GM21529 (cell line): Measurements from ENCODE around the gene TTC16.
A peak's percentile ranks its signal among the peaks of the same experiment; 100 is the strongest.
"Not testable (repeated sequence)": the region's sequence is repeated elsewhere in the genome, so short reads cannot be mapped to it uniquely, and the experiment has no call there.

Source experiments
- ATAC-seq: cut with Tn5 transposase; IDR thresholded peaks from one replicate; pipeline ENCODE4 v1.9.1; 2021; ENCODE audit not compliant: unreplicated experiment

TTC16 gene

DNA sequence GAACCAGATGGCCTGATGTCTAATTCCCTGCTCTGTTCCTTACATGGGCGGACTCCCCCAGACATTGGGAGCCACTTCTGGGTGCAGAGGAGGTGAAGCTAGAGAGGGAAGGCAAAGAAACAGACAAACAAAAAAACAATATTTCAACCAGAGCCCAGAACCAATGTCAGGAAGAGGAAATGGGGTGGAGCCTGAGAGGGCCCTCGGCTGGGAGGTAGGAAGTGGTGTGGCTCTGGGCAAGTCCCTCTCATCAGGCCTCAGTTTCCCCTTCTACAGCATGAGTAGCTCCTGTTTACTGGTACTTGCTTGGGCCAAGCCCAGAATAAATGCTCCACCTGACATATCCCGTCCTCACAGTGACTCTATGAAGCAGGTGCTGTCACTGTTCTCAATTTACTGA lies 51.5 kb downstream of the TTC16 start:
- no peak for ATAC-seq

DNA sequence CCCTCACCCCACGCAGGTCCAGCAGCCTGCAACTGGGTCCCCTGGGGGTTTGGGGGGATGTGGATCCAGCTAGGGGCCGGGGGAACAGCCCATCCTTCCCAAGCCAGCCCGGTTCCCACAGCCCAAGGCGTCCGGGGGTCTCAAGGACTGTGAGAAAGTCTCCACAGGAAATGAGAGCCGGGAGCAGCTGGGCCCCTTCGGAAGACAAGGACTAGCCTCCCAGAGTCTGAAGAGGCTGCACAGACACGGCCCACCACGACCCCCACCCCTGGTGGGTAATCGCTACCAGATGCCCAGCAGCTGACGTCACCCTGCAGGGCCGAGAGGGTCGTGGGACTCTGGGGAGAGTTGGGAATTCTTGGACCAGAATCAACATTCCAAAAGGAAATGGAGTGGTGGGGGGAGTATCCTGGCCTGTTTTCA lies 52.0 kb downstream of the TTC16 start:
- no peak for ATAC-seq

DNA sequence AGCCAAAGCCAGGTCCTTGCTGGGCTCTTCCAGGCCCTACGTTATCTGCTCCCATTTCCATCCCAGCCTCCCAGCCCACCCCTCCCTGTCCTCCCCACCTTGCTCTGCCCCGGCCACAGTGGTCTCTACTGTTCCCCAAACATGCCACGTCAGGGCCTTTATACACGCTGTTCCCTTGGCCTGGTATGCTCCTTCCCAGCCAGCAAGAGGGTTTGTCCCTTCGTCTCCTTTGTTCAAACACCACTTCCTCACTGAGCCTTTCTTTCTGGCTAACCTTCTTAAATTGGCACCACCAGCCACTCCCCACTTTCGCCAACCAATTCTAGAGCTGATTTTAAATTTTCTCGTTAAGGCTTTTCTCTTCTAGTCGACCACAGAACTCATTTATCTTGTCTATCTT lies 52.8 kb downstream of the TTC16 start:
- ATAC-seq: no peak

DNA sequence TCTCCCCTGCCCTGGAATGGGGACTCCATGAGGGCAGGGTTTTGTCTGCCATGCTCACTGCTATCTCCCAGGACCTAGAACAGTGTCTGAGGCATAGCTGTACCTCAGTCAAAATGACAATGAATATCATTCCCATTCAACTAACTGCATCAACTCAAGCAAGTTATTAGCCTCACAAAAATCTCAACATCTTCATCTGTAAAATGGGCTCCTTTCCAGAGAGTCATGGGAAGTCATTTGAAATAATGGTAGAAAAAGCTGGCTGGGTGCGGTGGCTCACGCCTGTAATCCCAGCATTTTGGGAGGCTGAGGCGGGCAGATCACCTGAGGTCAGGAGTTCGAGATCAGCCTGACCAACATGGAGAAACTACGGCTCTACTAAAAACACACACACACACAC lies 53.2 kb downstream of the TTC16 start:
- no peak for ATAC-seq

DNA sequence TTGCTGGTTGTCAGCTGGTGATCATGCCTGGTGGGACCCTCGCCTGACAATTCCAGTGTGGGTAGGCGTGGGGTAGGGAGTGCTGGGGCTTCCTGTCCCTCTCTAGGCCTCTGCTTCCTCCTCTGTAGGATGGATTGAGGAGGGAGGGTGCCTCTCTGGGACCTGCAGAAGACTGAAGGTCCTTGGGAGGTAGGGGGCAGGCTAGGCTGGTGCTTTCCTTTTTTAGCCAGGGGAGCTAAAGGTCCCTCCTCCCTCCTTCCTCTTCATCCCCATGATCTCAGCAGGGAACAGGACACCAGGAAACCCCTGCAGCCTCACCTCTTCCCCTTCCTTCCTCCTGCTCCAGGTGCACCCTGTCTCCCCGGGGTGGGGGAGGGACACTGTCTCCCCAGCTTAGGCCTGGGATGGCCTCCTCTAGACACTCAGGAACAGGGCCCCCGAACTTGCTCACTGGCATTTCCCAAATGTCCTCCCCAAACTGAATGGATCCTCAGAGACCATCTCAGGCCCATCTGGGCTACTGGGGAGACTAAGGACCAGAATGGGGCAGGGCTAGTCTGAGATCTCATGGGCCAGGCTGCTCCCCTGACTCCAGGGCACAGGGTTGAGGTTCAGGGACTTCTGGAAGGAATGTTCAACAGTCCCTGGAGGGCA lies 54.2 kb downstream of the TTC16 start:
- no peak for ATAC-seq

DNA sequence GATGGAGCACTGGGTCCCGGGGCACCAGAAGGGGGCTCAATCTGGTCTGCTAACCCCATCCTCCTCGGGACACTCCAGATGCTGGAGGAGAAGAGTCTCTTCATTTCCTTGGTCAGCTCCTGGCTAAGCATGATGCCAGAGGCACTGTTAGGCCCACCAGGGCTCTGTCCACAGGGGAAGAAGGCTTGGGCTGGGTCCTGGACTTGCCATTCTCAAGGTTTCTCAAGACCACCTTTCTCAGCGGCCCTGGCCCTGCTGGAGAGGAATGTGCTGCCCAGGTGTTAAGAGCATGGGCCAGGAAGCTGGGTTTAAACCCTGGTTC lies 54.7 kb downstream of the TTC16 start:
- ATAC-seq: no peak

DNA sequence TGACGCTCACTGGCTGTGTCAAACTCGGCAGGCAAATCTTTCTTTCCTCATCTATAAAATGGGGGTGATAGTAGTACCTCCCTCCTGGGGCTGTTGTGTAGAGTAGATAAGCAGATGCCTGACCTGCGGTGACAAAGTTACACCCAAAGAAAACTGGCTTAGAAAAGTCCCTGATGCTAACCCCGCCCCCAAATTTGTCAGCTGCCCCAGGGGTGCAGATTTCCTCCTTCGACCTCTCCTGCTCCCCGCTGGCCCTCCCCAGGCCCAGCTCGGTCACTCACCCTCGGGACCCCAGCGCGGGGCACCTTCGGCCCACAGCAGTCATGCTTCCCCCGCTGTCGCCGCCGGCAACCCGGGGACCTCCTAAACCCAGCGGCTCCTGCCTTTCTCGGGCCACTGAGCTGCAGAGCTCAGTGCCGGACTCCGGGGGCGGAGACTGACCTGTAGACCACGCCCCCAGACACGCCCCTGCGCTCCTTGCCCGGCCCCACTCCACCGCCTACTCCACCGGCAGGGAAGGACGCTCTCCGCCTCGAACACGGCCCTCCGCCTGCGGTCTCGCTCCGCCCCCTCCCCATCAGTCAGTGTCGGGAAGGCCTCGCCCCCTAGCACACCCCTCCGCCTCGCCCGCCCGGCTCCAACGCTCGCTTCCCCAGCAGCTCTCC lies 55.2 kb downstream of the TTC16 start:
- ATAC-seq: peak; percentile 91

DNA sequence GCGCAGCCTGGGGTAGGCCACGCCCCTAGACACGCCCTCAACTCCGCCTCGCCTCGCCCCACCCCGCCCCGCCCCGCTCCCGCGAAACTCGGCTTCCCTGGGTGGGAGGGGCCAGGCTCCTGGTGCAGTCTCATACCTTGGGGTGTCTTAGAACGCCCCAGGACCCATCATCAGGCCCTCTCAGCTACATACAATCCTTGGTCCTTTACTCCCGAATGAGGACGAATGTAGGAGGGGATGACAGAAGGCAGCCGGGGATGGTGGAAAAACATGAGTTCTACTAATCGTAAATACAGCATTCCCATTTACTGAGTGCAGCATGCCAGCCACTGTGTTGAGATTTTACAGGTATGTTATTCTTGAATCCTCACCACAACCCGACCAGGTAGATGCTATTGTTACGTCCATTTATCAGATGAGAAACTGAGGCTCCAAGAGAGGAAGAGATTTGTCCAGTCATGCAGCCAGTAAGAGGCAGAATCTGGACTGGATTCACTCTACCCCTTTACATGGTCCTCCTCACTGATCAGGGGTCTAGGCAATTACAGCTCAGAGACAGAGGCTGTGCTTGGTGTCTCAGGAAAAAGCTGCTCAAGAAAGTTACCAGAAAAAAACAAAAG lies 55.8 kb downstream of the TTC16 start:
- ATAC-seq: no peak

DNA sequence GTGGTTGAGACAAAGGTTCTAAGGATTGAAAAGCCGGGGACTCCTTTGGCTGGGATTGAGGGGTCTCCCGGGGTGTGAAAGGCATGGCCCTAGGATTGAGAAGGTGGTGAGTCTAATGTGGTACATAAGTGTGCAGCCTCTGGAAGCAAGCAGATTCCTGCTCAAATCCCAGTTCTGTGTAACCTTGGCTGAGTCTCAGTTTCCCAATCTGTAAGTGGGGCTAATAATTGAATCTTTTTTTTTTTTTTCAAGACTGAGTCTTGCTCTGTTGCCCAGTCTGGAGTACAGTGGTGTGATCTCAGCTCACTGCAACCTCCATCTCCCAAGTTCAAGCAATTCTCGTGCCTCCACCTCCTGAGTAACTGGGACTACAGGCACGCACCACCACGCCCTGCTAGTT lies 56.7 kb downstream of the TTC16 start:
- ATAC-seq: no peak

DNA sequence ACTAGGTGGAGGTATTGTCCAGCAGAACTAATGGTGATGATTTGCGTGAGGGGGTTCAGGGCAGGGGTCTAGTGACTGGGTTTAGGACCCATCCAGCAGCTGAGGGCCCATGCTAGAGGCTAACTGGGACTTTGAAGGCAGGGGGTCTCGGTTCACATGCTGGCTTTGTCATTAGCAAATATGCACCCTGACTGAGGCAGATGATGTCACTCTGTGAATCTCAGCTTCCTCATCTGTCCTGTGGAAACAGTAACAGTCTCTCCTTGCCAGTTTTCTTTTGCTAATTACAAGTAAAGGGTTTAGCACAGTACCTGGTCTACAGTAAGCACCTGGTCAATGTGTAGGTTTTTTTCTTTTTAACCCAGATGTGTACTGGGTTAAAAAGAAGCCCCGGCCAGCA lies 57.4 kb downstream of the TTC16 start:
- ATAC-seq: no peak

DNA sequence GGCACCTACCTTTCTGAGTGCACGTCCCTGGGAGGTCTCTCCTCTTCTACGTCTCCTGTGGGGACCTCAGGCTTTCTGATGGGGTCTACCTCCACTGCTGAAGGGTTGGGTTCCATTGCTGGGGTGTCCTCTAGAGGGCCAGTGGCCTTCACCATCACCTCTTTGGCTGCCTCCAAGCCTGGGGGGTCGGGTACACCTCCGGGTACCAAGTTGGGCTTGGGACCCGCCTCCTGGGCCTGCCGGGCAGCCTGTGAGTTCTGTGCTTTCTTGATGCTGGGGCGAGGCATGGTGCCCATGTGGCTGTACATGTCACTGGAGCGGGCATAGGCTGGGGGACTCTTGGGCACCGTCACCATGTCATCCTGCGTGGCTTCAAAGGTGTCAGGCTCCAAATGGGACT lies 58.1 kb downstream of the TTC16 start:
- ATAC-seq: no peak

DNA sequence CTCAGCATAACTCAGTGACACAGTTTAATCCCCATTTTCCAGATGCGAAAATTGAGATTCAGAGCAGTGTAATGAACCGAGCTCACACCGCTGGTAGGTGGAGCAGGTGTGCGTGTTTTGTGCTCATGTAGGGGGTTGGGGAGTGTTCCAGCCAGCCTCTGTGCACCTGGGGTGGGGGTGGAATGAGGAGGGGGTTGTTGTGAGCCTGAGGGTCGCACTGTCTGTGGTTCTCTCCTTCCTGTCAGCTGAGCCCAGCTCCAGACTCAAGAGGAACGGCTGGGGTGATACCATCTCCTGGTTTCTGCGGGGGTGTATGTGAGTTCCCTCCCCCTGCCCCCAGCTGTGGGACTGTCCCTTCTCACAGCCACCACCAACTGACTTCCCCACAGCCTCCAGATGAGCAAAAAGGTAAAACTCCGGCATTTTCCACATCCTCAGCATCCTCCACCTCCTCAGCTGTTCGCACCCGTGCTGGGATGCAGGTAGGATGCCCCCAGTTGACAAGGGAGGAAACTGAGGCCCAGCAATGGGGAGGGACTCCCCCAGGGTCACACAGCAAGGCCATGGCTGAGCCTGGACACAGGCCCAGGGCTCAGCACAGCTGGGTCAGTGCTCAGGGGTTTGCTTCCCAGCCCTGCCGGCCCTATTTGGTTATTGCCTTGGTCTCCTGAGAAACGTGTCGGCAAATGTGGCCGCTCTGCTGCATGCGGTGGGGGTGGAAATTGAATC lies 60.5 kb downstream of the TTC16 start:
- ATAC-seq: peak; percentile 27

DNA sequence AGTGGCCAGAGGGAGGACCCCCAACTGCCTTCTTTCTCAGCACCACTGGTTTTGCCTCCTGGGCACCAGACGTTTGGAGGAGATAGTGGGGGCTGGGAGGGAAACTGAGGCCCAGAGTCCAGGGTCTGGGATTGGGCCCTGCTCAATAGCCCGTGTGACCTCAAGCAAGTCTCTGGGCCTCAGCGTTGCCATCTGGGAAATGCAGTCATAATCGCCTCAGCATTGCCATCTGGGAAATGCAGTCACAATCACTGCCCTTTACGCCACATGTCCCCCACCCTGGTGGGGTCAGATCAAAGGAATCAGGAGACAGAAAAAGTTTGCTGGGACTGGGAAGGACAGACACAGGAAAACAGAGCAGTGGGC lies 61.0 kb downstream of the TTC16 start:
- no peak for ATAC-seq

DNA sequence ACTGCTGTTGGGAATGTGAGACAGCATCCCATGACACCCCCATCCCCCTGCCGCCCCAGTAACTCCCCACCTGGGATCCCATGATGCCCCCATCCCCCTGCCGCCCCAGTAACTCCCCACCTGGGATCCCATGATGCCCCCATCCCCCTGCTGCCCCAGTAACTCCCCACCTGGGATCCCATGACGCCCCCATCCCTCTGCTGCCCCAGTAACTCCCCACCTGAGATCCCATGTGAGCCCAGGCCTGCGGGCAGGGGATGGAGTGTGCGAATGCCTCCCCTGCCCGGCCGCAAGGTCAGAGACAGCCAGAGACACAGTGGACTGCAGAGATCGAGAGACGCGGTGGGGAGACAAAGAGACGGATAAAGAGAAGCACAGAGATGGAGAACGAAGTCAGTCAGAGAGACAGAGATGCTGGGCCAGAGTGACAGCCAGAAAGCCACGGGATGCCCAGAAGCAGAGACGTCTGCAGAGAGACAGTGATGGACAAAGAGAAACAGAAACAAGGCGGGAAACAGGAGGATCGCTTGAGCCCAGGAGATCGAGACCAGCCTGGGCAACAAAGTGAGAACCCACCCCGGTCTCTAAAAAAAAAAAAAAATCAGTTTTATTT lies 61.6 kb downstream of the TTC16 start:
- no peak for ATAC-seq

DNA sequence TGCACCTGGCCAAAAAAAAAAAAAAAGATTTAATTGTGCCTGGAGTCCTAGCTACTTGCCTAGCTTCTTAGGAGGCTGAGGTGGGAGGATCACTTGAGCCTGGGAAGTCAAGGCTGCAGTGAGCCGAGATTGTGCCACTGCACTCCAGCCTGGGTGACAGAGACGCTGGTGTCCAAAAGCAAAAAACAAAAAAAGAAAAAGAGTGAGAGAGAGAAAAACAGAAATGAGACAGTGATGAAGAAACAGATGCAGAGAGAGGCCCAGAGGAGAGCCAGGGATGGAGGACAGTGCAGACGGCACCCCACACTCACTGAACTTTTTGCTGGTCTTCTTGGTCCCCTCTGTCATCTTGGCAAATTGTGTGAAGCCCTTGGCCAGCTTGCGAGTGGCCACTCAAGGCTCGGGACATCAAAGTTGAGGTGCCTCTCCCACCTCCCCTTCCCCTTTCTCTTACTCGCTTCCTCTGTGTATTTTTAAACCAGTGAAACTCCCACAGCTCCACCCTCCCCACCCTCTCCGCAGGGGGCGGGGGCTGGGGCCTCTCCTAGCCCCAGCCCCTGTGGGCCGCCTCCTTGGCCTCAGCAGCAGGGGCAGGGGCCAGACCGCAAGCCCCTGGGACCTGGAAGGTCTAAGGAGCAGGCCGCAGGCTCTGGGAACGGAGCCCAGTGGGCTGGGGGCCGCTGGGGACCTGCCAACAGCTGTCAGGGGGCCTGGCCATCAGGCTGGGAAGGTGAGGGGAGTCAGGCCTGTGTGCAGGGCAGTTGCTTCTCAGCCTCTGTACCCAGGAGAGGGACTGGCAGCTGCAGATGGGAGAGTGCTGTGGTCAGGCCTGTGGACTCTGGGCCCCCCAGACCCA lies 62.6 kb downstream of the TTC16 start, which contains the start of gene SH2D3C:
Gene SH2D3C, minus strand, starts transcription at position 387 of the 856 bp plus-strand sequence. Its CDS starts 39 bp downstream, at position 348.
- ATAC-seq: peak; percentile 41

DNA sequence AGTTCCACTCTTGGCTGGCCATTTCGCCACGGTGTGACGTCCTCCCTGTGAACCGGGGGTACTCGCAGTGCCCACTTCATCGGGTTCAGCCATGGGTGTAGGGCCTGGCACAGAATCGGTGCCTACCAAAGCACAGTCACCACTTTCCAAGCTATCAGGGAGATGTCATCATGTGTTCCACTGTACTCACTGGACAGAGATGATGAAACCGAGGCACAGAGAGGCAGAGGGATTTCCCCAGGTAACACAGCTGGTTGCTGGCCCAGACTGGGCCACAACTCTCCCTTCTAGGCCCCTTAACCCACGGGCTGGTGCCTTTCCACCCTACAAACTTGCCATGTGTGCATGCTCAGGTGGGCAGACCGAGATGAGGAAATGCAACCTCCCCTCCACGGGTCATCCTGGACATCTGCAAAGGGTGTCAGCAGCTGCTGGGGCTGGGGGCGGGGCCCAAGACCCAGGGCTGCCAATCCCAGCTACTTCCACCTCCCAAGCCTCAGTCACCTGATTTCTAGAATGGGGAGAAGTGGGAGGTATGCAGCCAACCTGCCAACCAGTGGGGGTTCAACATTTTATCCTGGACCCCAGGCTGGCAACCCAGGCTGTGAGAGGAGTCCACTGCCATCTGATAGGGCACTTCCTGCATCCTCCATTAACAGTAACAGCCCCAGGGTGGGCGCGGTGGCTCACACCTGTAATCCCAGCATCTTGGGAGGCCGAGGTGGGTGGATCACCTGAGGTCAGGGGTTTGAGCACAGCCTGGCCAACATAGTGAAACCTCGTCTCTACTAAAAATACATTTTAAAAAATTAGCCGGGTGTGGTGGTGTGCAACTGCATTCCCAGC lies 63.5 kb downstream of the TTC16 start:
- ATAC-seq: peak; percentile 51

DNA sequence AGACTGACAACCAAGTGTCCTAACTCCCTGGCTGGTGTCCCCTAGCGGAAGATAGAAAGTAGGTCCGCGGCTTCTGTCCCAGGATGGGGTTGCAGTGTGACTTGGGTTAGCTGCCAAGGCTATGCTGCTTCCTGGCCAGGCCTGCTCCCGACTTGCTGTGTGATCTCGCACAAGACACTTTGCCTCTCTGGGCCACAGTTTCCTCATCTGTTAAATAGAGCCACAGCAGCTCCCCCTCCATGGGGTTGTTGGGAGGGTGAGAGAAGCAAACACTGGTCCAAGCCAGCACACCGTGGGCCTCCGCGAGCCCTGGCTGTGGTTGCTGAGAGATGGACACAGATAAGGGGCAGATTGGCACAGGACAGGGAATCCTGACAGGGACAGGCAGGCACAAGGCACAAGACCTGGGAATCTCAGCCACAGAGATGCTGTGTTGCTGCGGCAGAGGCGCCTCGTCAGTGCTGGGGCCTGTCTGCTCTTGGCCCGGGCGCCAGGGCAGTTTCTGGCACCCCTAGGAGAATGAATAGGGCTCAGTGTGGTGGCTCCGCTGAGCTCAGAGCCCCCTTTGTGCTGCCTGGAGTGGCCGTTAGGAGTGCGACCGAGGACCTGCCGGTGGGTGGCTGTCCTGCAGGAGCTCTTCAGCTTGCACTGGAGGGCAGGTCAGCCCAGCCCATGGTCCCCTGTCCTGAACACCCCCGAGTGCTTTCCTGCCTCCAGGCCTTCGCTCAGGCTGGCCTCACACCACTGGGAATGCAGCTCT lies 64.4 kb downstream of the TTC16 start:
- no peak for ATAC-seq

DNA sequence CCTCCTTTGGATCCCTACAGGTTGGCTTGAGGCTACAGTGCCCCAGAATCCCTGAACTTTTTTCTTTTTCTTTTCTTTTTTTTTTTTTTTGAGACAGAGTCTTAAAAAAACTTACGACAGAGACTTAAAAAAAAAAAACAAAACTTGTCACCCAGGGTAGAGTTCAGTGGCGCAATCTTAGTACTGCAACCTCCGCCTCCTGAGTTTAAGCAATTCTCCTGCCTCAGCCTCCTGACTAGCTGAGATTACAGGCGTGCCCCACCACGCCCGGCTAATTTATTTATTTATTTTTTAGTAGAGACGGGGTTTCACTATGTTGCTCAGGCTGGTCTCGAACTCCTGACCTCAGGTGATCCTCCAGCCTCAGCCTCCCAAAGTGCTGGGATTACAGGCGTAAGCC lies 65.0 kb downstream of the TTC16 start:
- not testable (repeated sequence) for ATAC-seq
